ENCODE measurements around the gene SPEM3.
"Not testable (repeated sequence)": the region's sequence is repeated elsewhere in the genome, so short reads cannot be mapped to it uniquely, and the experiment has no call there.

SPEM3 gene

DNA sequence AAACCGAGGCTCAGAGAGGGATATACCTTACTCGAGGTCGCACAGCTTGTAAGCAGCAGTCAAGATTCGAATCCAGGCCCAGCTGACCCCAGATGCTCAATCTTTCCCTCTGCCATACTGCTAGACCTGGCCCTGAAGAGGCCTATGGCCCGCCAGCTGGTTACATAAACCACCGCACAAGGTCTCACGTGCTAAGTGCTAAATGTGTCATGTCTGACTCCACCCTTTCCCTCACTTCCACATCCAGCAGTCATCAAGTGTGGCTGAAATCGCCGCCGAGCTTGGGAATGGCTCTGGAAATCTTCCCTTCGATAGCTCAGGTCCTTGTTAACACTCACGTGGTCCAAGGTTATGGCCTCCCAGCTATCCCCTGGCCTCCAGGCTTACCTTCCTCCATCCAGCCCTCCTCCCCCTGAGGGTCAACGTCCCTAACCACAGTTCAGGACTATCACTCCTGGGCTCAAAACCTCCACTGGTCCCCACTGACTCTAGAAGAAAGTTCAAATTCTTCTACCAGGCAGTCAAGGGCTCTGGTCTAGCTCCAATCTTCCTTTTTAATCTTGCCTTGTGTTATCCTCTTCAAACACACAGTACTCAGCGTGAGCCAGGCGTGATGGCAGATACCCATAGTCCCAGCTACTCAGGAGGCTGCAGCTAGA is 47.2 kb downstream of the SPEM3 start:
- DNase-seq = no peak

GRCh38 chr17:7476494-7476893 is 47.8 kb downstream of the SPEM3 start:
- DNase-seq = no peak

GRCh38 chr17:7476951-7477350 is 48.3 kb downstream of the SPEM3 start:
- DNase-seq = no peak

DNA sequence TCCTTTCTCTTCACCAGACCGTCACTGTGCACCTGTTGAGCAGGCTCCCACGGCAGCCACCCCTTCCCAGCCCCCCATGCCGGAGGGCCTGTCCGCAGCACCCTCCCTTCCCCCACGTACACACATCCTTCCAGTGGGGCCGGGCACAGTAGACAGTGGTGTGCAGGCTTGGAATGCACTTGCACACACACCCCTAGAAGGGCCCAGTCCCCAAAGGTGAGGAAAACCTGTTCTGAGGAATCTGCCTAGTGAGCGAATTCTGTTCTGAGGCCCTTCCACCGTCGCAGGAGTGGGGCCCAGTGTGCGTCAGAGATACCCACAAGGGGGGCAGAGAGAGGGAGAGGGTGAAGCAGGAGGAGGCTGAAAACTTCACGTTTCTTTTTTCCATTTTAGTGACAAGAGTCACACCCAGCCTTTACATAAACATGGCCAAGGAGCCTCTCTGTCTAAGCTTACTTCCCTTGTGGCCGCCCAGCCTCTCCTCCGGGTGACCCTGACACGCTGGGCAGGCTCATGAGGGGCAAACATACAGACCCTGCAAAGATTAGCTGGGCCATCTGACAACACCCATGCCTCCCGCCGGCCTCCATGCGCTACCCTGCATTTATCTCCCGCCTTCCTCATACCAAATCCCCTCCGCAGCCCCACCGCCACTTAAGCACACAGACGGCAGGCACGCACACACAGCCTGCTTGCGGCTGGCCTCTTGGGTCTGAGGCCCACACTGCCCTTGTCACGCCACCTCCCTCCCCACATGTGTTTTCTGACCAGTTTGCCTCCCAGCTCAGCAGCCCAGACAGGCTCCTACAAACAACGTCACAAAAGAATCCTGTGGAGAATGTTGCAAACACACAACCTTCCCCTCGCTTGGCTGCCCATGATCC is 49.0 kb downstream of the SPEM3 start:
- DNase-seq = peak; percentile 53

DNA sequence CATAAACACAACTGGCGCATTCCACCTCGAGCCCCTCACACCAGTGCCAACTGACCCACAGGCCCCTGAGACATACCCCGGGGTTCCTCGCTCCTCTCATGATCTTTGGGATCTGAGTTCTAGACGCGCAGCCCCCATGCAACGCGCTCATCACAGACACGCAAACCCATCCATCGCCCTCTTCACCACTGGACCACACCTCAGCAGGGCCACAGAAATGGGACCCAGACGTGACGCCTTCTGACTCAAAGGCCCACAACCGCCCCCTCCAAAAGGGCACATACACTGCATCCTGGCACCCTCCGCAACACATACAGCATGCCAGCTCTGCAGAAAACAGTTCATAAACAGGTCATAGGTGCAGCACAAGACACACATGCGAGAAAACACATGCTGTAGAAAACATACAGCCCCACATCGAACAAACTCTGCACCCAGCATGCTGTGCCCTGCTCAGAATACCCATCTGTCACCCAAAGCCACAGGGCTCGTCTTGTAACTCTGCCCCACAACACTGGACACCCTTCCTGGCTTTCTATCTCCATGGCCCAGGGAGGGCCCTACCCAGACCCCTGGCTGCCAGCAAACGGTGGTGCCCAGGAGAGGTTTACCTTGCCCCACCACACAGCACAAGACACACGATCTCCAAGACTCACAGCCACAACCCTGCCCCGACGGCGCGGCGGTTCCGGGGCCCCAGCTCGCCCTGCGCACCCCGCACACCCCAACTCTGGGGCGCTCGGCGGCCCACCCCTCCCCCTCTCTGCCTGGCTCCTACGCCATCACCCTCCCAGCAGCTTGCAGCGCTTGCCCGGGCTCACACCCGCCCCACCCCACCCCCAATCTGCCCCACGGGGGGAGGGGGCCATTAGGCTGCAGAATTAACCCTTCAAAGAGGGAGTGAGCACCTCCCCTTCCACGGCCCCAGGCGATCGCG is 49.9 kb downstream of the SPEM3 start:
- no peak for DNase-seq

- no peak for DNase-seq
These were observed 50.8 kb downstream of the SPEM3 start, which contains the start of gene ZBTB4 for GRCh38 chr17:7479213-7480088. TSS of gene ZBTB4 (minus strand) at chr17:7479631. CDS start at chr17:7466801, 12,830 bp downstream.

GRCh38 chr17:7480089-7480384 is 51.4 kb downstream of the SPEM3 start:
- no peak for DNase-seq

DNA sequence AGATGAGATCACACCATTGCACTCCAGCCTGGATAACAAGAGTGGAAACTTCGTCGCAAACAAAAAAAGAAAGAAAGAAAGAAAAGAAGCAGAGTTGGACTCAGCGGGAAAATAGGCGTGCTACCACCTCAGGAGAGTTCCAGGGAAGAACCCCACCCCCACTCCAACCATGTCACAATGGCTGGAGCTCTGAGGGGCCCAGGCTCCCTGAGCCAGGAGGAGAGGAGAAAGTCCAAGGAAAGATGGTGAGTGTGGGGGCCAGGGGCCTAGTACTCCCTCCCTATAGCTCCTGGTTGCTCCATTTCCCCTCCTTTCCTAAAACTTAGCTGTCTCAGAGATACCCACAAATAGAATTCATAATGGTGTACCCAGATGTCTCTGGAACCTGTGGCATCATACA is 52.6 kb downstream of the SPEM3 start, which contains the start of gene SLC35G6:
Gene SLC35G6 (plus strand): TSS at position 172 of the 400 bp plus-strand sequence. CDS start 71 bp downstream, at position 243.
- not testable (repeated sequence) for DNase-seq

DNA sequence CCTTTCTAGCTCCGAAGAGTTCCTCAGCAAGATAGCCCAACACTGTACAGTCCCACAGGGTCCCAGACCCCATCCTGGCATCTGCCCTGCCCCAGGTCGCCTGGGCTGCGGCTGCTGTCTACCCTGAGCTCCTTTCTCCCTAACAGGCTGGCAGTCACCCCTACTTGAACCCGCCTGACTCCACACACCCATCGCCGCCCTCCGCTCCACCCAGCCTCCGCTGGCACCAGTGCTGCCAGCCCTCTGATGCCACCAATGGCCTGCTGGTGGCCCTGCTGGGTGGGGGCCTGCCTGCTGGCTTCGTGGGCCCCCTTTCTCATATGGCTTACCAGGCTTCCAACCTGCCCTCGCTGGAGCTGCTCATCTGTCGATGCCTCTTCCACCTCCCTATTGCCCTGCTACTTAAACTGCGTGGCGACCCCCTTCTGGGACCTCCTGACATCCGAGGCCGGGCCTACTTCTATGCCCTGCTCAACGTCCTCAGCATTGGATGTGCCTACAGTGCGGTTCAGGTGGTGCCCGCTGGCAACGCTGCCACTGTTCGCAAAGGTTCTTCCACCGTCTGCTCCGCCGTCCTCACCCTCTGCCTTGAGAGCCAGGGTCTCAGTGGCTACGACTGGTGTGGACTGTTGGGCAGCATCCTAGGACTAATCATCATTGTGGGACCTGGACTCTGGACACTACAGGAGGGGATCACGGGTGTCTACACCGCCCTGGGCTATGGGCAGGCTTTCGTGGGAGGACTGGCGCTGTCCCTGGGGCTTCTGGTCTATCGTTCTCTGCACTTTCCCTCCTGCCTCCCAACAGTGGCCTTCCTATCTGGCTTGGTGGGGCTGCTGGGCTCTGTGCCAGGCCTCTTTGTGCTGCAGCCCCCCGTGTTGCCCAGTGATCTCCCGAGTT is 53.4 kb downstream of the SPEM3 start:
- not testable (repeated sequence) for DNase-seq
